MM.1S (cell line): ENCODE results near the gene UBE2B.

Experiments
- EZH2phosphoT487 ChIP-seq: fragments of 300-600 bp; sonication (generic); IDR thresholded peaks from 2 replicates; pipeline ENCODE4 v1.6.1; 2018; ENCODE audit warnings: antibody characterized with exemption, low read length
- TF ChIP-seq, protein P1 (sequence below): fragments of 300-600 bp; sonication (generic); IDR thresholded peaks from 2 replicates; pipeline ENCODE4 v1.5.1; 2016; ENCODE audit warnings: antibody characterized with exemption, low read length, mixed read lengths

DNA sequence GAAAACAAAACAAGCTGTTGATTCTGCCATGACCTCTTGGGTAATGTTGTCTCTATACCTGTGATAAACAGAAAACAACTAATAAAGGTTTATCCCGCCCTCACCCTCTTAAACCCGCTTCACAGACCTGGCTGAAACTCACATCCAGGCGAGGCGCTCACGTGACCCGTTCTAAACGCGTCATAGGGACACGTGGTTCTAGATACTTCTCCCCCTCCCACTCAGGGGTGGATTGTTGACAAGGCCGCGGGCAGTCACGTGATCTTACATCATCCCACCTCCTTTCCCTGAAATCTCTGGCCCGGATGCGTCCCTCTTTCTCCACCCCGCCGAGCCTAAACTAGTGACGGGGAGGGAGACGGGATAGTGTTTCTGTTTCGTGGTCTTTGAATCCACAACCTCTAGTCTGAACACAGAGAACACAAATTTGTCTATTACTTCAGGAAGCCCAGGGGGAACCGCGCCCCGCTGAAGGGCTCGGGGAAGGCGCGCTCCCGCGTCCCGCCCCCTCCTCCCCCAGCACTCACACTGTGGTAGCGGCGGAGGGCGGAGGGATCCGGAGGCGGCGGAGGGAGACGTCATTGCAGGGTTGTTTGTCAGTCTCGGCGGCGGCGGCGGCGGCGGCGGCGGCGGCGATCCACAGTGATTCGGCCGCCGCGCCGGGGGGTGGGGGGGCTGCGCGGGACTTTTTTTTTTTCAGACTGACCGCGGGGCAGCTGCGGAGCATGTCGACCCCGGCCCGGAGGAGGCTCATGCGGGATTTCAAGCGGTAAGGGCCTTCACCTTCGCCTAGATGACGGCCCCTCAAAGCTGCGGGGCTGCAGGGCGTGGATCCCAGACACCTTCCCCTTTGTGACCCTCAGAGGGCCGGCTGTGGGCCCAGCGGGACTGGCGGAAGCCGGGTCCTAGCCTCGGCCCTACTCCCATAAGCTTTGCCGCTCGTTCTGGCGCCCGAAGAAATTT is at the start of gene UBE2B:
- TF ChIP-seq, protein P1, sequence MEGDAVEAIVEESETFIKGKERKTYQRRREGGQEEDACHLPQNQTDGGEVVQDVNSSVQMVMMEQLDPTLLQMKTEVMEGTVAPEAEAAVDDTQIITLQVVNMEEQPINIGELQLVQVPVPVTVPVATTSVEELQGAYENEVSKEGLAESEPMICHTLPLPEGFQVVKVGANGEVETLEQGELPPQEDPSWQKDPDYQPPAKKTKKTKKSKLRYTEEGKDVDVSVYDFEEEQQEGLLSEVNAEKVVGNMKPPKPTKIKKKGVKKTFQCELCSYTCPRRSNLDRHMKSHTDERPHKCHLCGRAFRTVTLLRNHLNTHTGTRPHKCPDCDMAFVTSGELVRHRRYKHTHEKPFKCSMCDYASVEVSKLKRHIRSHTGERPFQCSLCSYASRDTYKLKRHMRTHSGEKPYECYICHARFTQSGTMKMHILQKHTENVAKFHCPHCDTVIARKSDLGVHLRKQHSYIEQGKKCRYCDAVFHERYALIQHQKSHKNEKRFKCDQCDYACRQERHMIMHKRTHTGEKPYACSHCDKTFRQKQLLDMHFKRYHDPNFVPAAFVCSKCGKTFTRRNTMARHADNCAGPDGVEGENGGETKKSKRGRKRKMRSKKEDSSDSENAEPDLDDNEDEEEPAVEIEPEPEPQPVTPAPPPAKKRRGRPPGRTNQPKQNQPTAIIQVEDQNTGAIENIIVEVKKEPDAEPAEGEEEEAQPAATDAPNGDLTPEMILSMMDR: no peak
- no peak for TF ChIP-seq EZH2phosphoT487
